ENCODE results near the gene ATP1A3.

DNA sequence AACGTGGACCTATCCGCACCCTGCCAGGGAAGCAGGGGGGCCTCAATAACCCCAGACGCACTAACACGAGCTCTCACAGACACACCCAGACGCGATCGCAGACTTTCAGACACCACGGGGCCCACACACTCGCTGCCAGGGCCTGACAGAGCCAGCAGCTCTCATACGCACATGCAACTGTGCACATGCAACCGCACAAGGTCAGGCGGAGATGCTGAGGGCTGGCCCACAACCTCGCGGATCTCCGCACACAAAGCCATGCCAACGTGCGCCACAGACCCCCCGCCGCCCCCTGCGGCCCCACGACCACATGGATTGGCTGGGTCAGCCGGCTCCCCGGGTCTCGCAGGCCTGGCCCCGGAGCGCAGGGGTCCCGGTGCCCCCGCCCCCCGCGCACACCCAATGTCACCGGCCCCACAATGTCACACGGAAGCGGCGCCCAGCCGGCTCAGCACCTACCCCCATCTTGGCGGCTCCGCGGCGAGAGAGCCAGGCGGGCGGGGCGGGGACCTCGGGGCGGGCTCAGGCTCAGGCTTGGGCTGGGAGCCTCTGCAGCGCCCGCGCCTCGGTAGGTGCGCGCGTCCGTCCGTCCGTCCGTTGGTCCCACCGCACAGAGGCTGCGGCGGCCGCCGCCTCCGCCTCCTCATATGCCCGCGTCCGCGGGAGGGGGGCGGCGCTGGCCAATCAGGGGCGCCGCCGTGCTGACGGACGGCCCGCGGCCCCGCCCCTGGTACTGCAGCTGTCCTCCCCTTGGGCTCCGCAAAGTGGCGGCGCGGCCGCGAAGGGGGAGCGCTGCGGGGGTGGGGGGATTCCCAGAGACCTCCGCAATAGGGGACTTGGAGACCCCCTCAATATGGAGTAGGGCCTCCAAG, at the start of gene ATP1A3:
- TF ChIP-seq CTCF (IDR thresholded peaks at IDR 0.05), result no peak
- TF ChIP-seq POLR2A (IDR thresholded peaks at IDR 0.05), result no peak

Measured in adrenal gland (tissue), 5 donors.